HG02884 (cell line): ENCODE measurements around the gene TMEM43.

Source experiments
- ATAC-seq: cut with Tn5 transposase; IDR thresholded peaks from one replicate; pipeline ENCODE4 v1.9.1; 2021; ENCODE audit warnings: mild to moderate bottlenecking, moderate library complexity; ENCODE audit not compliant: unreplicated experiment

The TMEM43 gene

GRCh38 chr3:14150491-14151230 is 25.8 kb downstream of the TMEM43 start:
- no peak for ATAC-seq

DNA sequence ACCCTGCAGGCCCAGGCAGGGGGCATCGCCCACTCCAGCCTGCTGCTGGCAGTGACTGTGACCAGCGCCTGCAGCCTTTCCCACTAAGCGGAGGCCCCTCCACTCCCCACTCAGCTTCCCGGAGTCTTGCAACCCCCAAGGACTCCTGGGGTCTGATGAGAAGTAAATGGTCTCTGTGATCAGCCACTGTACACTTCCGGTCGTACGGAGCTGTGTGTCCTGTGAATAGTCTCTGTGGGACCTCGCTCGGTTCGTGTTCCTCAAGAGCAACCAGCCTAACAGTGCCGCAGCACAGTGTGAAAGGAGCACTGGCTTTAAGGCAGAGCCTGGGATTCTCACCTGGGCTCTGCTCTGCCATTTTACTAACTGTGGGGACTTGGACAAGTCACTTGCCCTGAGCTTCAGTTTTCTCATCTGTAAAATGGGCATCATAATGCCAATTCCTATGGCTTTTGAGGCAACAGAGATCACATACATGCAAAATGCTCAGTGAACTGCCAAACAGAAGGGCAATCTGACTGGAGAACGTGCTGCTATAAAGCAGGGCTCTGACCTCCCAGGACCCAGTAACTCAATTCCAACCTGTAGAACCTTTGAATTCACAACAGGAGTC is 26.7 kb downstream of the TMEM43 start:
- ATAC-seq, result no peak

- ATAC-seq, result no peak
These were observed 27.5 kb downstream of the TMEM43 start for GRCh38 chr3:14152233-14152962.

GRCh38 chr3:14152963-14153355 is 28.1 kb downstream of the TMEM43 start:
- no peak for ATAC-seq

- no peak for ATAC-seq
These were observed 28.8 kb downstream of the TMEM43 start for GRCh38 chr3:14153663-14154062.

GRCh38 chr3:14154276-14154675 is 29.4 kb downstream of the TMEM43 start:
- ATAC-seq, result no peak

GRCh38 chr3:14154895-14155440 is 30.1 kb downstream of the TMEM43 start:
- no peak for ATAC-seq

- no peak for ATAC-seq
These were observed 31.3 kb downstream of the TMEM43 start for GRCh38 chr3:14156201-14156600.

- no peak for ATAC-seq
These were observed 32.1 kb downstream of the TMEM43 start for GRCh38 chr3:14156843-14157561.

- ATAC-seq, result no peak
These were observed 33.1 kb downstream of the TMEM43 start for GRCh38 chr3:14157951-14158350.

GRCh38 chr3:14158370-14158769 is 33.5 kb downstream of the TMEM43 start:
- ATAC-seq, result no peak

DNA sequence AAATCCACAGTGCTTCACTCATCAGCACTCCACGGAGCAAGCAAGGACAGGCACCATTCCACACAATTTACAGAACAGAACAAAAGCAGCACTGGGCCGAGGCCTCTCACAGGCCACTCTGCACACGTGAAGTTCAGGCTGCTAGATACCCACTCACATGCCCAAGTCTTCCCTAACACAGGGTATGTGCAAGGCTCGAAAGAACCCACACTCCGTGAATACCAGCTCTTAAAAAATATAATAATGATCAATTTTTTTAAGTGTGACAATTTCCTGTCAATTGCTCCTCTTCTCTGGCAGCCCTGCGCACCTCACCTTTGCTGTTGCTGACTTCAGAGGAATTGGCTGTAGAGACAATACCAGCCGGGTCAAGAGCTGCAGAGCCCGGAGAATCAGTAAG is 34.6 kb downstream of the TMEM43 start:
- no peak for ATAC-seq

DNA sequence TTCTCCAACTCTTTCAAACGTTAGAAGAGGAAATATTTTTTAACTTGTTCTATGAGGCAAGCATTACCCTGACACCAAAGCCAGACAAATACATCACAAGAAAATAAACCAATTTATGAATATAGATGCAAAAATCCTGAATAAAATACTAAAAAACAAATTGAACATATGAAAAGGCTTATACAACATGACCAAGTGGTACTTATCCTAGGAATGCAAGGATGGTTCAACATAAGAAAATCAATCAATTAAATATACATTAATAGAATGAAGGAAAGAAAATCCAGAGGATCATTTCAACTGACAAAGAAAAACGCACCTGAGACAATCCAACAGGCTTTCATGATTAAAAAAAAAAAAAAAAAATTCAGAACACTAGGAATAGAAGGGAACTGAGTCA is 36.4 kb downstream of the TMEM43 start:
- ATAC-seq, result no peak

DNA sequence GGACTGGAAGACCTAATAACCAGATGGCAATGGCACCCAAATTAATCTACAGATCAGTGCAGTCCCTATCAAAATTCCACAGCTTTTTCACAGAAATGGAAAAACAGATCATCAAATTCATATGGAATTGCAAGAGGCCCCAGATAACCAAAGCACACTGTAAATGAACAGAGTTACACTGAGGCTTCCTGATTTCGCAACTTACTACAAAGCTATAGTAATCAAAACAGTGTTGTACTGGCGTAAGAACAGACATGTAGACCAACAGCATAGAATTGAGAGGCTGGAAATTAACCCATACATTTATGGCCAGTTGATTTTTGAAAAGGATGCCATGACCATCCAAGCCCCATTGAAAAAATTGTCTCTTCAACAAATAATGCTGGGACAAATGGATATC is 37.3 kb downstream of the TMEM43 start:
- ATAC-seq, result no peak

DNA sequence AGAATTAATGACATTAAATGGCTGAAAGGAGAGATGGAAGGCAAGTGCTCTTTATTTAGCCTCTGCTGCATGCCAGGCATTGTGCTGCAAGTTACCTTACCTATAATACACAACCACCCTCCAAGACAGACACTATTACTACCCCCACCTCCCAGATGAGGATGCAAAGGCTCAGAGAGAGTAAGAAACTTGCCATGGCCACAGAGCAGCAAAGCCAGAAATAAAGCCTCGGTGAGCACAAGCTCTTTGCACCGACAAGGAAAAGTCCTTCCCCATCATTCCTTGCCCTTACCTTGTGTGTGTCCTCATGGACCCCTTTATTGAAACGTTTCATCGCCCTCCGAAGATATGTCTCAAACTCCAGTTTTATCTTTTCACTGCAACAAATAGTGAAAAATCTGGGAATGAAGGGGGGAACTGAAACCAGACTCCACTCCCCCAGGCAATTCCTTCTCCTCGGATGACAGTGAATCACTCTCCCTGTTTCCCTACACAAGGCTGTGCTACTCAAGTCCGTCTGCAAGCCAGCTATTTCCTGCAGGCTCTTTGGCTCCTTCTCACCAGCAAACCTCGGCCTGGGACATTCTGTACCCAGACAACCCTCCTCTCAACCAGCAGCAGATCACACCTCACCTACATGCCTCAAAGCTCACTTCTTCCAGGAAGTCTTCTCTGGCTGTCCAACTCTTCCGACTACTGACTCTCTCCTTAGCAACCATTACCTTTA is 42.2 kb downstream of the TMEM43 start:
- no peak for ATAC-seq

DNA sequence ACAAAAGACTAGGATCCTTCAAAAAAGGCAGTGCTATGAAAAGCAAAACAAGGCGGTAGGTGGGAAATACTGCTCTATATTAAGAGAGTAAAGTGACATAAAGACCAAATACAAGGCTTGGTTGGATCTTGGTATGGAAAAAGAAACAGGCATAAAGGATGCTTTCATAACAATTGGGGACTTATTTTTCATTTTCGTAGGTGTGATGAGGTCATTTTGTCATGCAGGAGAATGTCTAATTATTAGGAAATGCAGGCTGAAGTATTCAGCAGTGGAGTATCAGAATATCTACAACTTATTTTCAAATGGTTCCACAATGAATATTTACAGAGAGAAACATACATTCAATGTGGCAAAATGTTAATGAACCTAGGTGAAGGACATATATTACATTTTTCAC is 44.6 kb downstream of the TMEM43 start:
- no peak for ATAC-seq

- ATAC-seq, result no peak
These were observed 45.0 kb downstream of the TMEM43 start for GRCh38 chr3:14169871-14170270.

GRCh38 chr3:14170531-14171159 is 45.8 kb downstream of the TMEM43 start:
- no peak for ATAC-seq

GRCh38 chr3:14172496-14172895 is 47.6 kb downstream of the TMEM43 start:
- no peak for ATAC-seq

GRCh38 chr3:14174483-14174882 is 49.6 kb downstream of the TMEM43 start:
- no peak for ATAC-seq
